ENCODE measurements around the gene CXXC5. TPM values are rescaled to one million over a fixed set of nuclear protein-coding genes. Genes with fewer than 3 reads are reported as not detected.

The CXXC5 gene
- total RNA-seq, 2 donors from 2014 or later = 58.5 to 62.5 TPM

DNA sequence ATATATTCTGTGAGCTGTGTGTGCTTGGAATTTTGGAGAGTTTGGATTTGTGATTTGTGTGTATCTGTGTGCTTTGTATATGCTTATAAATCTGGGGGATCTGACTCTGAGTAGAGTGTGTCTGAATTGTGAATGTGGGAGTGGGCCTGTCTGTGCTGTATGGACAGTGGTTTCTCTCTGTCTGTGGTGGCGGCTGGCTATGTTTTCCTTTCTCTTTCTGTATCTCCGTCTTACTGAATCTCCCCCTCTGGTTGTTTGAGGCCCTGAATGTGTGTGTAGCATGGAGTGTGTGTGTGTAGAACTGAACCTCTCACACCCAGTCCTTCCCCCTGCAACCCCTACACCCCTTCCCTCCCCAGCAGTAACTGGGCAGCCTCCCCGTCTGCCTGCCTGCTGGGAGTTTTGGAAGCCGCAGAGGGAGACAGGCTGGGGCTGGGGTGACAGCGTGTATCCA lies 4.7 kb downstream of the CXXC5 start:
- Histone ChIP-seq H3K27ac (peak overlapping the region; percentile 95 to 99), H3K4me1 (ENCODE audit: control insufficient read depth in 1 of 2, low read depth in 2 of 2) (peaks cover 65 to 82% of the 10 kb centered on the region in 2 donors), H3K27me3 (replicated peaks; ENCODE audit: insufficient read depth) (no peaks in the 10 kb centered on the region), H3K9me3 (no peaks in the 10 kb centered on the region), H3K4me3 (peak overlapping the region; percentile 90), H3K36me3 (no peaks in the 10 kb centered on the region)
- DNase-seq (ENCODE audit: low spot score) (no peak), ATAC-seq (ENCODE audit: insufficient number of reproducible peaks, low FRiP score, low read depth) (no peak)
- TF ChIP-seq, protein P1, sequence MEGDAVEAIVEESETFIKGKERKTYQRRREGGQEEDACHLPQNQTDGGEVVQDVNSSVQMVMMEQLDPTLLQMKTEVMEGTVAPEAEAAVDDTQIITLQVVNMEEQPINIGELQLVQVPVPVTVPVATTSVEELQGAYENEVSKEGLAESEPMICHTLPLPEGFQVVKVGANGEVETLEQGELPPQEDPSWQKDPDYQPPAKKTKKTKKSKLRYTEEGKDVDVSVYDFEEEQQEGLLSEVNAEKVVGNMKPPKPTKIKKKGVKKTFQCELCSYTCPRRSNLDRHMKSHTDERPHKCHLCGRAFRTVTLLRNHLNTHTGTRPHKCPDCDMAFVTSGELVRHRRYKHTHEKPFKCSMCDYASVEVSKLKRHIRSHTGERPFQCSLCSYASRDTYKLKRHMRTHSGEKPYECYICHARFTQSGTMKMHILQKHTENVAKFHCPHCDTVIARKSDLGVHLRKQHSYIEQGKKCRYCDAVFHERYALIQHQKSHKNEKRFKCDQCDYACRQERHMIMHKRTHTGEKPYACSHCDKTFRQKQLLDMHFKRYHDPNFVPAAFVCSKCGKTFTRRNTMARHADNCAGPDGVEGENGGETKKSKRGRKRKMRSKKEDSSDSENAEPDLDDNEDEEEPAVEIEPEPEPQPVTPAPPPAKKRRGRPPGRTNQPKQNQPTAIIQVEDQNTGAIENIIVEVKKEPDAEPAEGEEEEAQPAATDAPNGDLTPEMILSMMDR (IDR thresholded peaks at IDR 0.05) = no peak

DNA sequence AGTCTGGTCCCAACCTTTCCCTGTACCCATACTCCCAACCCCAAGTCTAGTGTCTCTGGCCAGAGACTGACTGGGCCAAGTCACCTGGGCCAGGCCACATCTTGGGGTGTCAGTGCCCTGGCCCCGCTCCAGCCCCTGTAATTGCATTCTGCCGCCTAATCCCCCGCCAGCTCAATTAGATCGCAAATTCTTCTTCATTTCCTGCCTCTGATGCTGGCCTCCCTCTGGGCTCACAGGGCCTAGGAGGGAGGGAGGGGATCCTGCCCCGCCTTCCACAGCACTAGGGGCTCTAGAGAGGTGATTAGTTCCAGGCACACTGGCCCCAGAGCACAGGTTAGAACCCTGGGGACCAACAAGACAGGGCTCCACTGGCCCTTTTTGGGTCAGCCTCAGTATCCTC lies 5.5 kb downstream of the CXXC5 start:
- H3K36me3 ChIP-seq = no peaks in the 10 kb centered on the region
- no peaks in the 10 kb centered on the region for H3K27me3 ChIP-seq (replicated peaks; ENCODE audit: insufficient read depth)
- no peaks in the 10 kb centered on the region for H3K9me3 ChIP-seq
- ATAC-seq (ENCODE audit: insufficient number of reproducible peaks, low FRiP score, low read depth) (no peak), DNase-seq (ENCODE audit: low spot score) (no peak)
- no peak overlapping the region for H3K4me3 ChIP-seq
- TF ChIP-seq, protein P1 (IDR thresholded peaks at IDR 0.05) = no peak
- H3K27ac ChIP-seq = peak overlapping the region; percentile 95 to 99
- H3K4me1 ChIP-seq (ENCODE audit: control insufficient read depth in 1 of 2, low read depth in 2 of 2) = peaks cover 70 to 88% of the 10 kb centered on the region in 2 donors

DNA sequence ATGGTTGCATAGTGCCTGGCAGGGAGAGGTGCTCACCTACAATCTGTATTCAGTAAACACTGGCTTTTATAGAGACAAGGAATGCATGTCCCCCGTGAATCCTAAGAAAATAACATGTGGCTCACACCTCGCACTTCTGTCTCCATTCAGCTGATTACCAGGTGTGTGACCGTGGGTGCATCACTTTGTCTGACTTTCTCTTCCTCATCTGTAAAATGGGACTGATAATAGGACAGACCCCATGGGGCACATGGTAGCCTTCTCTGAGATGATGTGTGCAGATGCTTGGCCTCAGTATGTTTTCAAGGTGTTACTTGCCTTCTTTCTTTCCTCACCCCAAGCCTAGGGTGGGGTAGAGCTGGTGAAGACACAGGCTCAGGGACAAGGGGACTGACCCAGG lies 6.3 kb downstream of the CXXC5 start:
- TF ChIP-seq, protein P1 (IDR thresholded peaks at IDR 0.05) = no peak
- no peaks in the 10 kb centered on the region for H3K9me3 ChIP-seq
- H3K27me3 ChIP-seq (replicated peaks; ENCODE audit: insufficient read depth) = no peaks in the 10 kb centered on the region
- H3K4me3 ChIP-seq = peak overlapping the region; percentile 13
- H3K27ac ChIP-seq = peak overlapping the region; percentile 95 to 99
- ATAC-seq (ENCODE audit: insufficient number of reproducible peaks, low FRiP score, low read depth) (no peak), DNase-seq (ENCODE audit: low spot score) (no peak)
- H3K36me3 ChIP-seq = no peaks in the 10 kb centered on the region
- peaks cover 76 to 97% of the 10 kb centered on the region in 2 donors for H3K4me1 ChIP-seq (ENCODE audit: control insufficient read depth in 1 of 2, low read depth in 2 of 2)

DNA sequence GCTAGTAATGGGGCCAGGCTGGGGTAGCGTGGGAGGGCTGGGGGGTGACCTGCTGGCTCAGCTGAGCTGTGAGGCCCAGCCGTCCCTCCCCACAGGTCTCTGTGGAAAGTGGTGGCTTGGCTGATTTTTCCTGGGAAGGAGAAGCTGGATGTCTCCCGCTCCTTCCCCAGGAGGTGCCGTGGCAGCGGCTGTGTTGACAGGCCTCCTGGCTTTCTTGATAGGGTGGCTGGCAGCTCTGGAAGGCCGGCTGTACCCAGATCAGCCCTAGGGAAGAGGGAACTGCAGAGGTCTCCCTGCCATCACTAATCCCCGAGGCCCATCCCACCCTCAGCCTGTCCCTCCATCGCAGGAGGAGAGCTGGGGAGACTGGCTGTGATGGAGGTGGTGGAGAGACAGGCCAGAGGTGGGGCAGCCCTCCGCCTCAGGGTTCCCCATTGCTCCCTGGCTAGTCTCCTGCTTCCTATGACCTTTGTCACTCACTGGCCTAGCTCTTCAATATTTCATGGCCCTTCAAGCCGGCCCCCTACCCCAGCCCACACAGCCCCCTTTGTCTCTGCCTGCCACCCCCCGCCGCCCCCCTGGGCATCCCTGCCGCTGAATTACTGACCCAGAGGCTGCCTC lies 6.8 kb downstream of the CXXC5 start:
- Histone ChIP-seq H3K9me3 (no peaks in the 10 kb centered on the region), H3K36me3 (no peaks in the 10 kb centered on the region), H3K27ac (peak overlapping the region; percentile 95 to 99), H3K4me1 (ENCODE audit: control insufficient read depth in 1 of 2, low read depth in 2 of 2) (peaks cover 81 to 99% of the 10 kb centered on the region in 2 donors), H3K27me3 (replicated peaks; ENCODE audit: insufficient read depth) (no peaks in the 10 kb centered on the region), H3K4me3 (peak overlapping the region; percentile 46)
- DNase-seq (ENCODE audit: low spot score) (no peak), ATAC-seq (ENCODE audit: insufficient number of reproducible peaks, low FRiP score, low read depth) (no peak)
- TF ChIP-seq, protein P1 (IDR thresholded peaks at IDR 0.05) = no peak

DNA sequence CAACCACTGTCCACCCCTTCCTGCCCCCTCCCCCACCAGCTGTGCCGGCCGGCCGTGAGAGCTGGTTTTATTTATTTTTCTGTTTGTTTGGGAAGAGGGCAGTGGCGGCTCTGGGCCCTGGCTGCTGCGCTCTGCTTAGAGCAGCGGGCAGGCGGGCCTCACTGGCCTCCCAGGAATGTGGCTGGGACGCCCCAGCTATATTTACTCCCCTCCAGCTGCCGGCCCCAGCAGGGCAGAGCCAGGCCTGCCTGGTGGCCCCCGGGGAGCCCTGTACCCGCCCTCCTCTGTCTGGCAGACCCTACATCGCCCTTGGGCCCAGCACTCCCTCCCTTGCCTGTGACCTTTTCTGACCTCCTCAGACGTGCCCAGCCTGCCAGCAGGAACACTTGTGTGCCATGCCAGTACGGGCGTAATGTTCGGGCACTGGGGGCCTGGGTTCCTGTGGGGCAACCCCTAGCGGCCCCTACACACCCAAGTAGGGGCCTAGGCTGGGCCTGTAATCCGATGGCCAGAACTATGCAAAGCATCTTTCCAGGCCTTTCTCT lies 7.7 kb downstream of the CXXC5 start:
- peak overlapping the region; percentile 95 to 99 for H3K27ac ChIP-seq
- H3K9me3 ChIP-seq = no peaks in the 10 kb centered on the region
- H3K4me3 ChIP-seq = peak overlapping the region; percentile 46
- H3K4me1 ChIP-seq (ENCODE audit: control insufficient read depth in 1 of 2, low read depth in 2 of 2) = peaks cover 83 to 97% of the 10 kb centered on the region in 2 donors
- no peaks in the 10 kb centered on the region for H3K36me3 ChIP-seq
- no peaks in the 10 kb centered on the region for H3K27me3 ChIP-seq (replicated peaks; ENCODE audit: insufficient read depth)
- no peak for DNase-seq (ENCODE audit: low spot score)
- ATAC-seq (ENCODE audit: insufficient number of reproducible peaks, low FRiP score, low read depth) = no peak
- TF ChIP-seq, protein P1 (IDR thresholded peaks at IDR 0.05) = no peak

All from thoracic aorta (tissue), 2 donors.